GM23338 (cell line): Measurements from ENCODE around the gene CRYBB3.

Experiments used
- CREB1 ChIP-seq: fragments of 250-450 bp; sonication (Bioruptor Pico); IDR thresholded peaks from 2 replicates; pipeline ENCODE4 v1.5.0; 2020; ENCODE audit warnings: low read depth, mild to moderate bottlenecking, moderate library complexity
- CTCF ChIP-seq, 2 experiments: fragments of 200-600 bp in 1 of 2; sonication (generic) in 1 of 2; conservative IDR thresholded peaks; 2 replicates each; pipeline versions ENCODE4 v1.5.1 to v1.6.1; 2016 to 2017; ENCODE audit warnings: antibody characterized with exemption in 2 of 2, low read depth in 2 of 2, mild to moderate bottlenecking in 2 of 2, moderate library complexity in 1 of 2
- EZH2 ChIP-seq: fragments of 200-600 bp; sonication (generic); IDR thresholded peaks from one replicate; pipeline ENCODE4 v1.8.0; 2017; ENCODE audit warnings: antibody characterized with exemption, mild to moderate bottlenecking, low read depth; ENCODE audit not compliant: unreplicated experiment
- EZH2phosphoT487 ChIP-seq: fragments of 200-600 bp; sonication (generic); IDR thresholded peaks from one replicate; pipeline ENCODE4 v1.8.1; 2018; ENCODE audit warnings: antibody characterized with exemption; ENCODE audit not compliant: unreplicated experiment
- JUNB ChIP-seq: IDR thresholded peaks from one replicate; pipeline ENCODE4 v1.6.1; 2016; ENCODE audit warnings: antibody characterized with exemption; ENCODE audit not compliant: unreplicated experiment
- POLR2AphosphoS5 ChIP-seq: IDR thresholded peaks from 2 replicates; pipeline ENCODE4 v1.6.1; 2016; ENCODE audit warnings: antibody characterized with exemption, low read depth
- REST ChIP-seq: IDR thresholded peaks from one replicate; pipeline ENCODE4 v1.6.1; 2018; ENCODE audit warnings: antibody characterized with exemption; ENCODE audit not compliant: unreplicated experiment
- STAT1 ChIP-seq: IDR thresholded peaks from one replicate; pipeline ENCODE4 v1.6.1; 2016; ENCODE audit warnings: antibody characterized with exemption; ENCODE audit not compliant: unreplicated experiment
- ZNF462 ChIP-seq: fragments of 250-450 bp; sonication (Bioruptor Pico); IDR thresholded peaks from 2 replicates; pipeline ENCODE4 v1.5.0; 2020; ENCODE audit warnings: mild to moderate bottlenecking, moderate library complexity

GRCh38 chr22:25177895-25178294, 21.8 kb upstream of the CRYBB3 start:
- TF ChIP-seq EZH2 (no peak), CTCF (conservative IDR thresholded peaks at IDR 0.05; ENCODE audit: low read depth in 2 of 2) (no peak), REST (no peak), POLR2AphosphoS5 (no peak), EZH2phosphoT487 (no peak), ZNF462 (CRISPR knock-in tag) (no peak), CREB1 (CRISPR knock-in tag) (no peak), JUNB (no peak), STAT1 (no peak)
